HEK293T (cell line): Measurements from ENCODE around the gene CAAP1.

ENCODE experiments used
- SUZ12 ChIP-seq: fragments of 450-650 bp; IDR thresholded peaks from 2 replicates; pipeline ENCODE4 v1.6.1; 2016; ENCODE audit warnings: mild to moderate bottlenecking
- TF ChIP-seq, protein P1 (sequence below): fragments of 450-650 bp; IDR thresholded peaks from 2 replicates; pipeline ENCODE4 v1.6.1; 2016

DNA sequence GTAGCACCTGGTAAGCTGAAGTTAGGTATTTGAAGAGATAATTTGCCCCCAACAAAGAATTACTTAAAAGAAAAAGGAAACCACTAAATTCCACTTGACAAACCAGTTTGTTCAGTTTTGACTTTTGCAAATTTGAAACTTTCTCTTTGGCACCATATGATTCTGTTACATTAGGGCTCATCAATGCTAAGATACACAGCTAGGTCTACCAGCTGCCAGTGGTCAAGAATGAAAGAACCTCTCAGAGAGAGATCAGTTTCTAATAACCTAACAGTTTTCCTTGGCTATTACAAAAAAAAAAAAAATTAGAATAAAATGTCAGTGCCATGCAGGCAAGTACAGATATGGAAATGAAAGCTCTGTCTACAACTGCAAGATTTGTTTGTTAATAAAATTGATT lies 92.3 kb downstream of the CAAP1 start:
- TF ChIP-seq SUZ12, result no peak
- TF ChIP-seq, protein P1, sequence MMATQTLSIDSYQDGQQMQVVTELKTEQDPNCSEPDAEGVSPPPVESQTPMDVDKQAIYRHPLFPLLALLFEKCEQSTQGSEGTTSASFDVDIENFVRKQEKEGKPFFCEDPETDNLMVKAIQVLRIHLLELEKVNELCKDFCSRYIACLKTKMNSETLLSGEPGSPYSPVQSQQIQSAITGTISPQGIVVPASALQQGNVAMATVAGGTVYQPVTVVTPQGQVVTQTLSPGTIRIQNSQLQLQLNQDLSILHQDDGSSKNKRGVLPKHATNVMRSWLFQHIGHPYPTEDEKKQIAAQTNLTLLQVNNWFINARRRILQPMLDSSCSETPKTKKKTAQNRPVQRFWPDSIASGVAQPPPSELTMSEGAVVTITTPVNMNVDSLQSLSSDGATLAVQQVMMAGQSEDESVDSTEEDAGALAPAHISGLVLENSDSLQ, result no peak
